PFSK-1 (cell line): Measurements from ENCODE around the gene ITGAL.

Experiments
- FOXP2 ChIP-seq: optimal IDR thresholded peaks from 2 replicates; pipeline ENCODE3; 2011; ENCODE audit warnings: borderline replicate concordance, control low read depth, inconsistent platforms; ENCODE audit not compliant: insufficient read depth; ENCODE audit errors: extremely low read length, extremely low read depth
- POLR2AphosphoS5 ChIP-seq: IDR thresholded peaks from 2 replicates; pipeline ENCODE4 v1.6.1; 2012; ENCODE audit warnings: low read depth, mild to moderate bottlenecking, control low read depth, low read length, moderate library complexity
- REST ChIP-seq, 2 experiments: IDR thresholded peaks; 2 replicates each; pipeline versions ENCODE4 v1.6.1 to v1.8.0; 2011 to 2012; ENCODE audit warnings: low read depth in 2 of 2, low read length in 2 of 2, control low read depth in 1 of 2, inconsistent platforms in 1 of 2, mild to moderate bottlenecking in 1 of 2, moderate library complexity in 1 of 2; ENCODE audit not compliant: insufficient read depth in 1 of 2
- SIN3A ChIP-seq: IDR thresholded peaks from 2 replicates; pipeline ENCODE4 v1.6.1; 2012; ENCODE audit warnings: mild to moderate bottlenecking, low read length, moderate library complexity, borderline replicate concordance; ENCODE audit not compliant: insufficient read depth
- TAF1 ChIP-seq: IDR thresholded peaks from 2 replicates; pipeline ENCODE4 v1.6.1; 2012; ENCODE audit warnings: low read length, control low read depth, borderline replicate concordance; ENCODE audit not compliant: insufficient read depth

GRCh38 chr16:30488764-30489605 is 16.4 kb downstream of the ITGAL start:
- TF ChIP-seq TAF1 (no peak), POLR2AphosphoS5 (no peak), REST (IDR thresholded peaks at IDR 0.05; ENCODE audit: insufficient read depth in 1 of 2, low read depth in 2 of 2, low read length in 2 of 2) (no peak), SIN3A (no peak), FOXP2 (no peak)
